ENCODE results near the gene THRB. TPM values are rescaled to one million over a fixed set of nuclear protein-coding genes. Genes with fewer than 3 reads are reported as not detected.
"Not testable (repeated sequence)": the region's sequence is repeated elsewhere in the genome, so short reads cannot be mapped to it uniquely, and the experiment has no call there.

The THRB gene
- total RNA-seq, 1 donor from 2014 or later = 30.7 TPM

- peak; percentile 84 for DNase-seq (ENCODE audit: low spot score)
These were observed 43.1 kb downstream of the THRB start for GRCh38 chr3:24451461-24452099.

DNA sequence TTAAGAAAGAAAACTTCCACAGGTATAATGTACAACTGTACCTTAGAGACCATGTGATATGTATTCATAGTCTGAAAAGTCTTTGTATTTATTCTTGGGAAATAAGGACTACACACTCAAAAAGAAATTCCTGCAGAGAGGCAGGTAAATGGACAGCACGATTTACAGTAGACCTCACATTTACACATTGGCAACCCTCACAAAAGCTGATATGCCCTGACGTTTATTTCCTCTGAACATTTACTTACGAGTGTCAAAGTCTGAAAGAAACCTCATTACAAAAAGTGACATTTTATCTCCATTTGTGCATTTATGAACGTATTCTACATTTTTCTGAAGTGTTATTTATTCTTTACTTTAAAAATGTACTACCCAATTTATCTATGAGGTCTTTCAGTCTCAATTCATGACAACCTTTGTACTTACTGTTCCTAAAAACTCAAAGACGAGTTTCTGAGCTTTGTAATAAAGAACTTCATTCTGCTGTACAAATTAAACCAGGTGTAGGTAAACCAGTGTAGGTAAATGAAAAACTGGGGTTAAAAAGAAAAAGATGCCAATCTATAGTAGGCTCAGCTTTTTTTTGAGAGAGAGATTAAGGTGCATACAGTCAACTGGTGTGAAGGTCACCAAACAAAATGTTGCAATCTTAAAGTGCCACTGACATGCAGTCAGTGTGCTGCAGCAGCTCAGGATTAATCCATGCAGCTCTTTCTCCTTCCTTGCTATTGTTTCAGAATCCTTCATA is 44.3 kb downstream of the THRB start:
- DNase-seq (ENCODE audit: low spot score) = peak; percentile 57
- ATAC-seq = peak; percentile 63

More at GRCh38 chr3:24451461-24452099, 43.1 kb downstream of the THRB start:
- peak; percentile 86 for ATAC-seq

- ATAC-seq = no peak
- DNase-seq (ENCODE audit: low spot score) = no peak
These were observed 46.8 kb downstream of the THRB start for GRCh38 chr3:24447836-24448235.

GRCh38 chr3:24446032-24446431 is 48.6 kb downstream of the THRB start:
- DNase-seq (ENCODE audit: low spot score) (no peak), ATAC-seq (no peak)

DNA sequence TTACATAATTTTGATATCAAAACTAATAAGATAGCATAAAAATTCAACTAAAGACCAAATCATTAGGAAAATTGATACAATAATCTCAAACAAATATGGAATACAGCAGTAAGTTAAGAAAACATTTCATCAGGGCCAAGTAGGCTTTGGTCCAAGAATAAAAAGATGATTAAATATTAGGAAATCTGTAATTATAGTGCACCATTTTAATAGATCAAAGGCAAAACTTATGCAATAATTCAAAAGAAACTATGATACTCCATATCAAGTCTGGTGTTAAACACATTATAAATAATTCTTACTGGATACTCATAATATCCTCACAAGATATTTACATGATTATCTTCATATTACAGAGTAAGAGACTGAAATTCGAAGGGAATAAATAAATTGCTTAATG is 51.2 kb downstream of the THRB start:
- ATAC-seq (no peak), DNase-seq (ENCODE audit: low spot score) (no peak)

DNA sequence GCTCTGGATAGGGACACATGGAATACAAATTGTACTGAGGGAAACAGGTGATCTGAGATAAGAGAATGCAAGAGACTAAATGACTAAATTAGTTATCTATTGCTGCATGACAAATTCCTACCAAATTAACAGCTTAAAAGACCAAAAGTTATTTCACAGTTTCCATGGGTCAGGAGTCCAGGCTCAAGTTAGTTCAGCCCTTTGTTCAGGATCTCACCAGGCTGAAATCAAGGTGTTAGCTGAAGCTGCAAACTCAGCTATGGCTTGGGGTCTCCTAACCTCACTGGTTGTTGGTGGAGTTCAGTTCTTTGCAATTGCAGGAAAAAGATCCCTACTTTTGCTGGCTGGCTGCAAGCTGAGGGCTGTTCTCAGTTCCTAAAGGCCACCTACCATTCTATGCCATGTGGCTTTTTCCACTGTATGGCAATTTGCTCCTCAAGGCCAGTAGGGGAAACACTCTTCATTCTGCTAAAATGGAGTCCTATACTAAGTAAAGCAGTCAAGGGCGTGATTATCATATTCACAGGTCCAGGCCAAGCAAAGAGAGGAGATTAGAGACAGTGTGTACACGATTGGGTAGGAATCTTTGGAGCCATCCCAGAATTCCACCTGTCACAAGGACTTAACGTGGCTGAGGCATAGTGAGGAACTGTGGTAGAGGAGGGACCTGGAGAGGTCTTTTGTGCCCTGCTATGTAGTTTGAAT is 53.7 kb downstream of the THRB start:
- DNase-seq (ENCODE audit: low spot score) (no peak), ATAC-seq (peak; percentile 34)

DNA sequence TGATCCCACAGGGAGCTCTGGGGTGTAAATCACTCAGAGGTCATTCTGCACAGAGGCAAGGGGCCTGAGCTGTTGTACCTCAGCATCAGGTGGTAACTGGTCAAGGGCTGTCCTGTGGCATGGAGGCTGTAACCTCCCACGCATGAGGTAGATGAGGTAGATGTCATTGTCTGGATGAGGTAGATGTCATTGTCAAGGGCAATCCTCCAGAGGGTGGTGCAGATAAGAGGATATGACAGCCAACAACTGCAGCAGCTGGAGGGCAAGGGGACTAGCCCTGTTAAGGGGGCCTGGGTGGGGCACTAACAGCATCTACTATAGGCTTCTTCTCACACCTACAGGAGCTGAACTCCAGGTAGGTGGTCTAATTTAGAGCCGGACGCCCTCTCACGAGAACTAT is 55.6 kb downstream of the THRB start:
- ATAC-seq (peak; percentile 16), DNase-seq (ENCODE audit: low spot score) (no peak)

DNA sequence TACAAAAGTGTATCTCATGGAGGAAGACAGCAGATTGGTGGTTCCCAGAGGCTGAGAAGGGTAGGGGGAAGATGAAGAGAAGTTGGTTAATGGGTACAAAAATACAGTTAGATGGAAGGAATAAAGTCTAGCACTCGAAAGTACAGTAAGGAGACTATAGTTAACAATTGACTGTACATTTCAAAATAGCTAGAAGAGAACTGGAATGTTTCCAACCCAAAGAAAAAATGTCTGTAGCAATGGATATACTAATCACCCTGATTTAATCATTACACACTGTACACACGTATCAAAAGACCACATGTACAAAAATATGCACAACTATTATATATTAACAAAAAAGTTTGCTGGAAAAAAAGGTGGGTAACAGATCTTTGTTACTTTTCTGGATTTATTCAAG is 57.3 kb downstream of the THRB start:
- DNase-seq (ENCODE audit: low spot score) (no peak), ATAC-seq (no peak)

- ATAC-seq = no peak
- no peak for DNase-seq (ENCODE audit: low spot score)
These were observed 59.1 kb downstream of the THRB start for GRCh38 chr3:24435584-24435983.

GRCh38 chr3:24434651-24435050 is 60.0 kb downstream of the THRB start:
- no peak for DNase-seq (ENCODE audit: low spot score)
- no peak for ATAC-seq

DNA sequence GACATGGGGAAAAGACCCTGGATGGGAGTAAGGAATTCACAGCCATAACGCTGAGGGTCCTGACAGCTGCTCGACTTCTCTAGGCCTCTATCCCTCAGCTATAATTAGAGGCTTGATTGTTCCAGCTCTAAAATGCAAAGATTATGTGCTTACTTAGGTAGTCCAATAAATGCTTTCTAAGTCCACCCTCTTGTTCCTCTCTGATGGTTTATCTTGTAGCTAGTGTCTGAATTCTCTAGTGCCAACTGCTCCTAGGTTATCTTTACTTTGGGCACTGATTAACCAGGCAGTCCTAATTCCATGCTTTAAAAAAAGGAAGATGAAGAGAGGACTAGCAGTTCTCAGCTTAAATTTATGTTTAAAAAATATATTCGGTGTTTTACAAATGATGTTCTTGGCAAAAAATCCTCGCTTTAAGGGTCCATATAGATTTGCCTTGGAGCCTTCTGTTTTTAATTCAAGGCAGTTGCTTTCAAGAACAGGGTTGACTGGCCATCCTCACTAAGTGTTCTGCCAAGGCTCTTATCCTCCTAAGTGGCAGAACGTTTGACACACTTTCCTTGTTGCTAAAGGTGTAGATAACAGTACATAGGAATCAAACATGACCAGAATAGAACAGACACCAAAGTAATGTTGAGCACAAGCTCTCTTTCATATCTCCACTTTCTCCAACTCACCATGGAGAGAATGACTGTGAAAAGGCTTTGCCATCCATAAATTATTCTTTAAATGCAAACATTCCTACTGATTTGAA is 60.6 kb downstream of the THRB start:
- DNase-seq (ENCODE audit: low spot score) (no peak), ATAC-seq (peak; percentile 92)

DNA sequence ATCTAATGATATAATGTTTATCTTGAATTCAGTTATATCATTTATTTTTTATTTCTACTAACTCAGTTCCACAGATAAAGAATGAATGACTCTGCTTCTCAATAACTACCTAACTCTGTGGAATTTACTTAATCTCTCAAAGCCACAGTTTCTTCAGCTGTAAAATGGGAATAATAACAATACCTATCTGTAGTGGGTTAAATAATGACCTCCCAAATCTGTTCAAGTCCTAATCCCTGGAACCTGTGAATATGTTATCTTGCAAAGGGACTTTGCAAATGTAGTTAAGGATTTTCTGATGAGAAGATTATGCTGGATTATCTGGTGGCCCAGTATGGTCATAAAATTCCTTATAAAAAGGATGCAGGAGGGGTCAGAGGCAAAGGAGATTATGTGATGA is 61.7 kb downstream of the THRB start:
- ATAC-seq (no peak), DNase-seq (ENCODE audit: low spot score) (no peak)

DNA sequence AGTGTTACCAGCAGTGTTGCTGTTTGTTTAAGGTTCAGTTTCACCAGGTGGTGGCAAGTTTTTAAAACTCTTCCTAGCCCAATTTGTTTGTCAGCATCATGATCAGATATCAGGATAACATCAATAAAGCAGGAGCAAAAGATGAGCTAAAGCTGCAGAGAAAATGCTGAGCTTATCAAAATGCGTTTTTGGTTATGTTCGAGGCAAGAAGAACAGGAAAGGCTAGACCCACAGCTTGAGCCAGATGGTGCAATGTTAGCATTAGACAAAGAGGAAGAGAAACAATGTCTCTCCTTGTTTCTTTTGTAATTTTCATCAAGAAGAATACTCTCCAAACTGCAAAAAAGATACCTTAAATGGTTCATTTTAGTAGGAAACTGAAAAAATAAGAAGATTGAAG is 66.2 kb downstream of the THRB start:
- DNase-seq (ENCODE audit: low spot score) (no peak), ATAC-seq (peak; percentile 33)

DNA sequence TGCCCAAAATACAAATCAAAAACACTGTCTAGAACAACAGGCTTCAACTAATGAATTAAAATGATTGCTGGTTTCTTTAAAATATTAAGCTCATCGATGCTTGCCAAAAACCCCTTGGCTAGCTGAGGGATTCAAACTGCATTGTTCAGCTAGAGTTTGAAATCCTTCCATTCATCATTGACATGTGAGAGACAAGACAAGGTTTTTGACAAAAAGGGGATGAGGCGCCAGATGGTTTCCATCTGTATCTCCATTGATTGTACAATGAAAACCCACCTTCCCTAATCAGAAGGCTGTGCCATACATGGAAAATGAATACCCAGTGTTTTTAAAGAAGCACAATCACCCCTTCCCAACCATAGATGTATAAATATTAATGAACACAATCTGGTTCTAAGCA is 67.8 kb downstream of the THRB start:
- DNase-seq (ENCODE audit: low spot score) (no peak), ATAC-seq (no peak)

- not testable (repeated sequence) for DNase-seq (ENCODE audit: low spot score); ATAC-seq
These were observed 73.8 kb downstream of the THRB start for GRCh38 chr3:24420829-24421228.

DNA sequence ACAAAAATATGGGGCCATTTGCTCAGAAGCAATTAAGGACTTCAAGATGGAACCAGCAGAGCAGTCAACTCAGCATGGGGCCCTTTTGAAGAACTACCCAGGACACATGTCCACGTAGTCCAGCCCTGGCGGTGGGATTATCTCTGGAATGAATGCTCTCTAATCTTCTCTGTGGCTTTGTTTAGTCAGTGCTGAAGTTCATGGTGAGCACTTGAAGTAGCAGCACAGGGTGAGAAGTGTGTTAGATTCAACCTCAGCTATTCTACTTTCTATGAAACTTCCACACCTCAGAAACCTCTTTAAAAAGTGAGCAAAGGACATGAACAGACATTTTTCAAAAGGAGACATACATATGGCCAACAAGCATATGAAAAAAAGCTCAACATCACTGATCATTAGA is 74.4 kb downstream of the THRB start:
- no peak for DNase-seq (ENCODE audit: low spot score)
- no peak for ATAC-seq

GRCh38 chr3:24419067-24419791 is 75.4 kb downstream of the THRB start:
- ATAC-seq (peak; percentile 76), DNase-seq (ENCODE audit: low spot score) (no peak)

GRCh38 chr3:24417730-24418129 is 76.9 kb downstream of the THRB start:
- DNase-seq (ENCODE audit: low spot score) = no peak
- no peak for ATAC-seq

DNA sequence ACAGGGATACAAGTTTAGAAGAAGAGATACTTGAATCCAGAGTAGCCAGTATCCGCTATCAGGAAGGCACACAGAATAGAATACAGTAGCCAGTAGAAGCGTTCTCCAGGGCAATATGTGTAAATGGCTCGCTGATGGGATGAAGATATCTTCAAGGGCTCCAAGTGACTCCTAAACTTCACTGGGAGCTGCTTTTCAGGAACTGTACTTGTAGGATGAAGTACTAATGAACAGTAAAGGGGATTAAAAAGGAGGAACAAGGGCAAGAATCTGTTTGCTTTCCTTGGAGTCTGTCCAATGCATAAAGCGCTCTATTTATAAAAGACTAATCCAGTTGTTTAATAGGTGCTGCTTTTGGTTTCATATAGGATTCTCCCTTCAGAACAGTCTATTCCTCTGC is 78.4 kb downstream of the THRB start:
- DNase-seq (ENCODE audit: low spot score) (no peak), ATAC-seq (no peak)

DNA sequence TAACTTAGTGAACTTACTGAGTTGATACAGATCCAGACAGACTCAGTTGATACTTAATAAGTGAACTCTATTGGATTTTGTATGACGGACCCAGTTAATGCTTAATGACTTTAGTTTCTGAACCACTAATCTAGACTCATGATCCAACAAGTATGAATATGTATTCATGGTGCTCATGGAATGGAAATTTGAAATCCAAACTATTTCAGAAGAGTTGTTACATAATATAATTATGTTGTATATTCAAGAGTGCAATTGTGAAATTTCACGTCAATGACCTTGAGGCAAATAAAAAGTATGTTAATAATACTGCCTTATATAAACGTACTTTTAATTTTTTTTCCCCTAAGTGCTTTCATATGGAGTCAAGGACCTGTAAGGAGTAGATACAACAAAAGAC is 78.8 kb downstream of the THRB start:
- DNase-seq (ENCODE audit: low spot score) (no peak), ATAC-seq (no peak)

DNA sequence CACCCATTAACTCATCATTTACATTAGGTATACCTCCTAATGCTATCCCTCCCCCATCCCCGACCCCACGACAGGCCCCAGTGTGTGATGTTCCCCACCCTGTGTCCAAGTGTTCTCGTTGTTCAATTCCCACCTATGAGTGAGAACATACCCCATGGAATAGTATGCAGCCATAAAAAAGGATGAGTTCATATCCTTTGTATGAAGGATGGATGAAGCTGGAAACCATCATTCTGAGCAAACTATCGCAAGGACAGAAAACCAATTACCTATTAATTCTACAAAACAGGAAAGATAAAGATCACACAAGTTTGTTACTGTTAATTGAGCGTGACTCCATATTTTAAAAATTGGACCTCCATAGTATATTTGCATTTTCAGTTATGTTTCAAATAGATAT is 81.0 kb downstream of the THRB start:
- DNase-seq (ENCODE audit: low spot score); ATAC-seq: not testable (repeated sequence)
